Keratinocyte (primary cell): ENCODE measurements around the gene GAN. TPM values are rescaled to one million over a fixed set of nuclear protein-coding genes. Genes with fewer than 3 reads are reported as not detected.

Experiments
- DNase-seq: peaks from one replicate; pipeline ENCODE4 v3.0.0-alpha.2; 2011; ENCODE audit warnings: low read depth, missing footprints, low spot score
- FAIRE-seq: peaks from 2 replicates; lab custom pipeline; 2011; peaks lifted over from hg19 to GRCh38; lab: Jason Lieb, UNC
- H2AFZ ChIP-seq: 2 replicates; pipeline ENCODE4 v1.6.0; 2012; ENCODE audit warnings: low read length, control low read depth, inconsistent platforms; ENCODE audit not compliant: control insufficient read depth
- H3K27ac ChIP-seq: 2 replicates; pipeline ENCODE4 v1.5.1; 2011; ENCODE audit warnings: low read length; ENCODE audit not compliant: control insufficient read depth, insufficient read depth
- H3K27me3 ChIP-seq: 3 replicates; pipeline ENCODE4 v1.6.0; 2011; ENCODE audit warnings: low read length; ENCODE audit not compliant: control insufficient read depth, insufficient read depth; ENCODE audit errors: extremely low read depth
- H3K36me3 ChIP-seq, 2 experiments: 2 replicates in 1 of 2; 3 replicates in 1 of 2; pipeline ENCODE4 v1.5.1; 2011; ENCODE audit warnings: low read length in 2 of 2, mild to moderate bottlenecking in 1 of 2; ENCODE audit not compliant: control insufficient read depth in 2 of 2, insufficient read depth in 2 of 2; ENCODE audit errors: extremely low read depth in 1 of 2
- H3K4me1 ChIP-seq: 3 replicates; pipeline ENCODE4 v1.5.1; 2011; ENCODE audit warnings: low read length; ENCODE audit not compliant: control insufficient read depth, insufficient read depth; ENCODE audit errors: extremely low read depth
- H3K4me2 ChIP-seq: 3 replicates; pipeline ENCODE4 v1.6.0; 2011; ENCODE audit warnings: low read depth, low read length; ENCODE audit not compliant: control insufficient read depth, insufficient read depth; ENCODE audit errors: extremely low read depth
- H3K4me3 ChIP-seq, 3 experiments: fragments of 200-600 bp in 1 of 3; sonication (generic) in 1 of 3; 2 replicates in 2 of 3; 3 replicates in 1 of 3; pipeline ENCODE4 v1.5.1; 2011 to 2016; ENCODE audit warnings: low read length in 3 of 3, mild to moderate bottlenecking in 3 of 3, control low read depth in 2 of 3, inconsistent platforms in 1 of 3, low read depth in 1 of 3, mixed read lengths in 1 of 3, mixed run types in 1 of 3, moderate library complexity in 1 of 3; ENCODE audit not compliant: control insufficient read depth in 2 of 3, insufficient read depth in 2 of 3; ENCODE audit errors: extremely low read depth in 1 of 3
- H3K79me2 ChIP-seq: 2 replicates; pipeline ENCODE4 v1.6.0; 2012; ENCODE audit warnings: low read length; ENCODE audit not compliant: control insufficient read depth, insufficient read depth
- H3K9ac ChIP-seq: 3 replicates; pipeline ENCODE4 v1.6.0; 2011; ENCODE audit warnings: low read length; ENCODE audit not compliant: control insufficient read depth, insufficient read depth; ENCODE audit errors: extremely low read depth
- H3K9me1 ChIP-seq: 3 replicates; pipeline ENCODE4 v1.6.0; 2011; ENCODE audit warnings: low read length; ENCODE audit not compliant: control insufficient read depth, insufficient read depth; ENCODE audit errors: extremely low read depth
- H3K9me3 ChIP-seq: 2 replicates; pipeline ENCODE4 v1.5.1; 2012; ENCODE audit warnings: low read depth, low read length; ENCODE audit not compliant: control insufficient read depth
- H4K20me1 ChIP-seq: 3 replicates; pipeline ENCODE4 v1.6.0; 2011; ENCODE audit warnings: low read length; ENCODE audit not compliant: control insufficient read depth, insufficient read depth; ENCODE audit errors: extremely low read depth
- EZH2 ChIP-seq: IDR thresholded peaks from one replicate; pipeline ENCODE4 v1.6.1; 2012; ENCODE audit warnings: inconsistent platforms, mild to moderate bottlenecking, low read length, moderate library complexity
- dilution Hi-C: fragments of 300-500 bp; cut with MboI; formaldehyde crosslinking; loops from one replicate; pipeline ENCODE4 v1.7.0; 2020; ENCODE audit warnings: low sequenced_read_pairs; ENCODE audit not compliant: extremely low pct_ligation_motif_present
- polyA plus RNA-seq, 5 experiments: library from polyadenylated mRNA; depleted of rRNA in 3 of 5; stranded (reverse) in 3 of 5; stranded (forward) in 1 of 5; unstranded in 1 of 5; fragments of >200 nt; gene quantifications; 1 replicate in 1 of 5; 2 replicates in 3 of 5; 3 replicates in 1 of 5; pipeline versions ENCODE4 v1.2.1 to v1.2.3, GENCODE V29; 2011 to 2012; ENCODE audit warnings: missing spikeins in 2 of 5, low read depth in 1 of 5, low replicate concordance in 1 of 5
- TF ChIP-seq, protein P1 (sequence below), 3 experiments: IDR thresholded peaks in 1 of 3; conservative IDR thresholded peaks in 1 of 3; optimal IDR thresholded peaks in 1 of 3; 2 replicates in 2 of 3; 3 replicates in 1 of 3; pipeline versions ENCODE3 to v1.5.1; 2011; ENCODE audit warnings: low read length in 3 of 3, mild to moderate bottlenecking in 3 of 3, moderate library complexity in 2 of 3, control low read depth in 1 of 3, inconsistent platforms in 1 of 3; ENCODE audit not compliant: insufficient read depth in 2 of 3; ENCODE audit errors: extremely low read depth in 1 of 3

The GAN gene
- polyA plus RNA-seq, 1 donor (not counting 4 experiments of a cell fraction or from before 2014, with no cell fraction given) = 6.5 TPM

DNA sequence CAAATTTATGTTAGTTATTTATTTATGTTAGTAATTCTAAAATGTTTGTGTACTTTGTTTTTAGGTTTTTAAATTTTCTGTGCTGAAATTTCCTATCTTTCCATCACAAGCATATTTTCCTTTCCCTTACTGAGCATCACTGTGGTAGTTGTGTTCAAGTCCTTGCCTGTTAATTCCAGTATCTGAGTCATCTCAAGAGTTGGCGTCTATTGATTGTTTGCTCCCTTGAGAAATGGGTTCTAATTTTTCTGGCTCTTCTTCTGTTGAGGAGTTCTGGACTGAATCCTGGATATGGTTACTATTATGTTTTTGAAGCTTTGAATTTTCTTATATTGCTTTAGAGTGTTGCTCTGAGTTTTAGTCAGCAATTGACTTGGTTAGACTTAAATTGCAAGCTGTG is 56.3 kb downstream of the GAN start:
- FAIRE-seq = peak; percentile 13
- H3K36me3 ChIP-seq = peaks cover 5 to 13% of the 10 kb centered on the region in 2 experiments
- TF ChIP-seq, protein P1, sequence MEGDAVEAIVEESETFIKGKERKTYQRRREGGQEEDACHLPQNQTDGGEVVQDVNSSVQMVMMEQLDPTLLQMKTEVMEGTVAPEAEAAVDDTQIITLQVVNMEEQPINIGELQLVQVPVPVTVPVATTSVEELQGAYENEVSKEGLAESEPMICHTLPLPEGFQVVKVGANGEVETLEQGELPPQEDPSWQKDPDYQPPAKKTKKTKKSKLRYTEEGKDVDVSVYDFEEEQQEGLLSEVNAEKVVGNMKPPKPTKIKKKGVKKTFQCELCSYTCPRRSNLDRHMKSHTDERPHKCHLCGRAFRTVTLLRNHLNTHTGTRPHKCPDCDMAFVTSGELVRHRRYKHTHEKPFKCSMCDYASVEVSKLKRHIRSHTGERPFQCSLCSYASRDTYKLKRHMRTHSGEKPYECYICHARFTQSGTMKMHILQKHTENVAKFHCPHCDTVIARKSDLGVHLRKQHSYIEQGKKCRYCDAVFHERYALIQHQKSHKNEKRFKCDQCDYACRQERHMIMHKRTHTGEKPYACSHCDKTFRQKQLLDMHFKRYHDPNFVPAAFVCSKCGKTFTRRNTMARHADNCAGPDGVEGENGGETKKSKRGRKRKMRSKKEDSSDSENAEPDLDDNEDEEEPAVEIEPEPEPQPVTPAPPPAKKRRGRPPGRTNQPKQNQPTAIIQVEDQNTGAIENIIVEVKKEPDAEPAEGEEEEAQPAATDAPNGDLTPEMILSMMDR (optimal IDR thresholded peaks at IDR 0.05 in 1 of 3, IDR thresholded peaks at IDR 0.05 in 1 of 3, conservative IDR thresholded peaks at IDR 0.05 in 1 of 3; ENCODE audit: extremely low read depth in 1 of 3, insufficient read depth in 2 of 3, low read length in 3 of 3) = no peak
- no peak for TF ChIP-seq EZH2
- H3K27me3 ChIP-seq = no peaks in the 10 kb centered on the region
- no peak overlapping the region for H3K9ac ChIP-seq
- H3K9me1 ChIP-seq = no peaks in the 10 kb centered on the region
- no peak overlapping the region for H2AFZ ChIP-seq
- no peaks in the 10 kb centered on the region for H4K20me1 ChIP-seq
- no peak overlapping the region for H3K4me2 ChIP-seq
- H3K9me3 ChIP-seq = no peaks in the 10 kb centered on the region
- DNase-seq = no peak
- H3K4me3 ChIP-seq = no peak overlapping the region
- peaks cover 4% of the 10 kb centered on the region for H3K4me1 ChIP-seq
- H3K27ac ChIP-seq = no peak overlapping the region
- H3K79me2 ChIP-seq = no peaks in the 10 kb centered on the region
- dilution Hi-C loops = no loop called here

DNA sequence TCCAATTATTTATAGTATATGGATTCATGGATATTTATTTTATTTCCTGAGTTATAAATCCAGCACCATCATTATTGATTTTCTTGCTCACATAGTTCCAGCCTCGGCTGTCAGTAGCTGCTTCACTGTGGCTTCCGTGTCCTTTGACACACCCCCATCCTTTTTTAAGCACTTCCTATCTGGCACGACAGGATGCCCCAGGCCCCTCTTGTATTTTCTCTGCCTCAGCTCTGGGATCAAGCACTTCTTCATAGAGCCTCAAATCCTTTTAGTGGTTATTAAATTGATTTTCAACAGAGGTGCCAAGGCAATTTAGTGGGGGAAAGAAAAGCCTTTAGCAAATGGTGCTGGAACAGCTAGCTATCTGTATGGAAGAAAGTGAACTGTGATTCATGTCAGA is 59.8 kb downstream of the GAN start:
- H3K9me1 ChIP-seq = no peaks in the 10 kb centered on the region
- H3K4me1 ChIP-seq = peaks cover 18% of the 10 kb centered on the region
- H3K9ac ChIP-seq = no peak overlapping the region
- no peaks in the 10 kb centered on the region for H3K27me3 ChIP-seq
- peaks cover 6 to 13% of the 10 kb centered on the region in 2 experiments for H3K36me3 ChIP-seq
- no peak overlapping the region for H2AFZ ChIP-seq
- dilution Hi-C loops = no loop called here
- H3K79me2 ChIP-seq = no peaks in the 10 kb centered on the region
- H3K4me2 ChIP-seq = no peak overlapping the region
- no peaks in the 10 kb centered on the region for H4K20me1 ChIP-seq
- FAIRE-seq (no peak), DNase-seq (no peak)
- no peaks in the 10 kb centered on the region for H3K9me3 ChIP-seq
- no peak overlapping the region for H3K27ac ChIP-seq
- no peak overlapping the region for H3K4me3 ChIP-seq
- no peak for TF ChIP-seq EZH2
- TF ChIP-seq, protein P1 (optimal IDR thresholded peaks at IDR 0.05 in 1 of 3, IDR thresholded peaks at IDR 0.05 in 1 of 3, conservative IDR thresholded peaks at IDR 0.05 in 1 of 3; ENCODE audit: extremely low read depth in 1 of 3, insufficient read depth in 2 of 3, low read length in 3 of 3) = no peak
